ENCODE measurements around the gene NTN1. TPM values are rescaled to one million over a fixed set of nuclear protein-coding genes. Genes with fewer than 3 reads are reported as not detected.

Gene NTN1
- total and polyA plus RNA-seq, 2 of the 4 experiments (the other 2 are of a cell fraction): under 0.01 to 0.07 TPM

DNA sequence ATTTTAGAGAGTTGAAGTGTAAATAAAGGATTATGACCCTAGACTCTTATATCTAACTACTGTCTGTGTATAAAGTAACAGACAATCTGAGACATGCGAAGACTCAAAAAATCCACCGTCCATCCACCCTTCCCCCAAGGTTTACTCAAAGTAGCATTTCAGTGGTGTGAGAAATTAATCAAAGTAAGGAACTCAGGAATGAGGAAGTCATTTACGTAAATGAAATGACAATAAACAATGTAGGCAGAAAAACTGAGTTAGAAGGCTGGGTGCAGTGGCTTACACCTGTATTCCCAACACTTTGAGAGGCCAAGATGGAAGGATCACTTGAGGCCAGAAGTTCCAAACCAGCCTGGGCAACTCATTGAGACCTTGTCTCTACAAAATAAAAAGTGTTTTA, 19.8 kb upstream of the NTN1 start:
- Histone ChIP-seq H3K27ac (ENCODE audit: insufficient read depth, low read length) (no peak overlapping the region), H4K91ac (ENCODE audit: insufficient read depth, low read depth, low read length) (no peak overlapping the region), H3K14ac (replicated peaks; ENCODE audit: low read depth, low read length) (no peak overlapping the region), H3K23ac (ENCODE audit: low read depth, low read length) (no peak overlapping the region), H3K9me3 (ENCODE audit: control insufficient read depth, insufficient read depth, low read length) (no peaks in the 10 kb centered on the region), H2AK5ac (ENCODE audit: low read depth, low read length) (no peak overlapping the region), H2BK120ac (ENCODE audit: low read depth, low read length) (no peak overlapping the region), H3K4me2 (ENCODE audit: low read depth, low read length) (no peak overlapping the region), H2AFZ (replicated peaks; ENCODE audit: low read length, poor library complexity) (no peak overlapping the region), H3K27me3 (ENCODE audit: control insufficient read depth, insufficient read depth, low read length) (peaks cover 32% of the 10 kb centered on the region), H3K9ac (ENCODE audit: low read depth, low read length) (no peak overlapping the region), H3K18ac (ENCODE audit: low read depth, low read length) (no peak overlapping the region), H2BK20ac (ENCODE audit: low read depth, low read length) (no peak overlapping the region), H4K5ac (ENCODE audit: low read depth, low read length) (no peak overlapping the region), H3K9me1 (ENCODE audit: insufficient read depth, low read length) (no peaks in the 10 kb centered on the region), H3K4me1 (ENCODE audit: control insufficient read depth, insufficient read depth, low read length) (no peaks in the 10 kb centered on the region), H4K20me1 (ENCODE audit: insufficient read depth, low read length) (no peaks in the 10 kb centered on the region), H2AK9ac (replicated peaks; ENCODE audit: low read depth, low read length, poor library complexity) (no peak overlapping the region), H3K4me3 (ENCODE audit: insufficient read depth, low read depth, low read length) (no peak overlapping the region), H3K56ac (ENCODE audit: extremely low read depth, insufficient read depth, low read length) (no peak overlapping the region), H2BK5ac (ENCODE audit: low read depth, low read length, poor library complexity, severe bottlenecking) (no peak overlapping the region), H3K36me3 (ENCODE audit: control insufficient read depth, insufficient read depth, low read length) (no peaks in the 10 kb centered on the region), H2BK15ac (ENCODE audit: low read depth, low read length) (no peak overlapping the region), H4K8ac (ENCODE audit: low read depth in 2 of 2, low read length in 2 of 2) (no peak overlapping the region), H3K4ac (ENCODE audit: low read depth, low read length) (no peak overlapping the region), H3K79me1 (ENCODE audit: low read depth in 1 of 2, low read length in 2 of 2) (no peaks in the 10 kb centered on the region)
- CTCF ChIA-PET: no interaction called here
- POLR2A ChIA-PET (ENCODE audit: unreplicated experiment): no interaction called here
- ATAC-seq (ENCODE audit: low read depth) (no peak), DNase-seq (no peak)
- dilution Hi-C loops (cut with HindIII; ENCODE audit: low sequenced_read_pairs, unreplicated experiment): no loop called here
- BruUV-seq (replicated peaks): no TSS peak
- WGBS, 2 experiments (ENCODE audit: extremely low coverage in 2 of 2, insufficient read length in 1 of 2): 20% methylated on average over 1 of the region's 3 CpGs; no CpG with 5 or more reads in 1 of the 2 experiments
- TF ChIP-seq RCOR1 (IDR thresholded peaks at IDR 0.05; ENCODE audit: insufficient replicate concordance, low read length) (no peak), MAZ (IDR thresholded peaks at IDR 0.05; ENCODE audit: borderline replicate concordance, low read depth, low read length) (no peak), FOS (IDR thresholded peaks at IDR 0.05; ENCODE audit: low read depth, low read length) (no peak), CHD1 (IDR thresholded peaks at IDR 0.05; ENCODE audit: low read depth, low read length) (no peak), SMC3 (IDR thresholded peaks at IDR 0.05; ENCODE audit: low read depth, low read length) (no peak), ELK1 (IDR thresholded peaks at IDR 0.05; ENCODE audit: borderline replicate concordance, low read depth, low read length) (no peak), MXI1 (IDR thresholded peaks at IDR 0.05; ENCODE audit: borderline replicate concordance, low read depth, low read length) (no peak)
- in situ Hi-C loops (cut with MboI; ENCODE audit: low sequenced_read_pairs): no loop called here
- intact Hi-C loops (cut with micrococcal nuclease): no loop called here
